BLaER1 (cell line): ENCODE results near the gene NUP205.
A peak's percentile ranks its signal among the peaks of the same experiment; 100 is the strongest.
"Not testable (repeated sequence)": the region's sequence is repeated elsewhere in the genome, so short reads cannot be mapped to it uniquely, and the experiment has no call there.

ENCODE experiments used
- H3K27ac ChIP-seq: shearing (Covaris generic); formaldehyde crosslinking; 2 replicates; pipeline ENCODE4 v1.8.1; 2022
- H3K27me3 ChIP-seq: shearing (Covaris generic); formaldehyde crosslinking; 2 replicates; pipeline ENCODE4 v1.8.1; 2022
- H3K36me3 ChIP-seq: shearing (Covaris generic); formaldehyde crosslinking; 2 replicates; pipeline ENCODE4 v1.8.1; 2022
- H3K4me1 ChIP-seq: shearing (Covaris generic); formaldehyde crosslinking; 2 replicates; pipeline ENCODE4 v1.8.1; 2022
- H3K4me2 ChIP-seq: shearing (Covaris generic); formaldehyde crosslinking; 2 replicates; pipeline ENCODE4 v1.8.1; 2022
- H3K4me3 ChIP-seq: shearing (Covaris generic); formaldehyde crosslinking; 2 replicates; pipeline ENCODE4 v1.8.1; 2022
- H3K9ac ChIP-seq: shearing (Covaris generic); formaldehyde crosslinking; 2 replicates; pipeline ENCODE4 v1.8.1; 2022
- H3K9me3 ChIP-seq: shearing (Covaris generic); formaldehyde crosslinking; 2 replicates; pipeline ENCODE4 v1.8.1; 2022
- H4K20me1 ChIP-seq: shearing (Covaris generic); formaldehyde crosslinking; 2 replicates; pipeline ENCODE4 v1.8.1; 2022
- Cebpa-rat ChIP-seq: shearing (Covaris generic); IDR thresholded peaks from 2 replicates; pipeline ENCODE4 v1.8.1; 2022

Gene NUP205

GRCh38 chr7:135662373-135663114, 104.8 kb downstream of the NUP205 start, which contains the start of gene STMP1:
Gene STMP1 (plus strand): TSS chr7:135662514.
- Histone ChIP-seq H3K4me1 (peaks cover 28% of the 10 kb centered on the region), H3K9ac (peak within 1 kb of the TSS; percentile 88), H3K9me3 (no peaks in the 10 kb centered on the region), H3K27me3 (no peaks in the 10 kb centered on the region), H3K4me3 (peak within 1 kb of the TSS; percentile 93), H3K36me3 (peaks cover 8% of the 10 kb centered on the region; the same call in 1 of the 2 replicates), H3K4me2 (peak within 1 kb of the TSS; percentile 91), H3K27ac (peak within 1 kb of the TSS; percentile 86), H4K20me1 (no peaks in the 10 kb centered on the region; the same call in 1 of the 2 replicates)
- TF ChIP-seq Cebpa-rat, result peak; percentile 91

- peaks cover 11% of the 10 kb centered on the region for H3K9me3 ChIP-seq
- H4K20me1 ChIP-seq, result no peaks in the 10 kb centered on the region; the same call in 1 of the 2 replicates
- TF ChIP-seq Cebpa-rat, result no peak
- H3K4me3 ChIP-seq, result peak overlapping the region; percentile 93; the same call in 1 of the 2 replicates
- no peaks in the 10 kb centered on the region for H3K27me3 ChIP-seq
- peaks cover 21% of the 10 kb centered on the region for H3K36me3 ChIP-seq
- H3K27ac ChIP-seq, result no peak overlapping the region
- peak overlapping the region; percentile 91 for H3K4me2 ChIP-seq
- H3K9ac ChIP-seq, result peak overlapping the region; percentile 88; the same call in 1 of the 2 replicates
- peaks cover 28% of the 10 kb centered on the region for H3K4me1 ChIP-seq
Measured at GRCh38 chr7:135664046-135664589, 106.4 kb downstream of the NUP205 start.

GRCh38 chr7:135665042-135665441, 107.3 kb downstream of the NUP205 start:
- Histone ChIP-seq H3K4me2 (no peak overlapping the region), H3K4me3 (no peak overlapping the region), H3K9ac (no peak overlapping the region), H3K27ac (no peak overlapping the region), H3K9me3 (peaks cover 12% of the 10 kb centered on the region), H4K20me1 (peaks cover 2% of the 10 kb centered on the region; the same call in 1 of the 2 replicates), H3K4me1 (peaks cover 23% of the 10 kb centered on the region), H3K27me3 (no peaks in the 10 kb centered on the region), H3K36me3 (peaks cover 23% of the 10 kb centered on the region)
- no peak for TF ChIP-seq Cebpa-rat

- Histone ChIP-seq H3K27me3 (no peaks in the 10 kb centered on the region), H3K36me3 (peaks cover 23% of the 10 kb centered on the region), H3K4me3 (no peak overlapping the region), H3K9ac (no peak overlapping the region), H3K4me2 (no peak overlapping the region), H3K4me1 (peaks cover 23% of the 10 kb centered on the region), H3K9me3 (peaks cover 12% of the 10 kb centered on the region), H4K20me1 (peaks cover 13% of the 10 kb centered on the region; the same call in 1 of the 2 replicates), H3K27ac (no peak overlapping the region)
- TF ChIP-seq Cebpa-rat, result no peak
Measured at GRCh38 chr7:135666156-135666555, 108.4 kb downstream of the NUP205 start.

- Histone ChIP-seq H3K9me3 (peaks cover 12% of the 10 kb centered on the region), H4K20me1 (peaks cover 20% of the 10 kb centered on the region; the same call in 1 of the 2 replicates), H3K9ac (no peak overlapping the region), H3K36me3 (peaks cover 23% of the 10 kb centered on the region), H3K27ac (no peak overlapping the region), H3K4me1 (peaks cover 19% of the 10 kb centered on the region), H3K4me3 (no peak overlapping the region), H3K27me3 (no peaks in the 10 kb centered on the region), H3K4me2 (no peak overlapping the region)
- TF ChIP-seq Cebpa-rat, result no peak
Measured at GRCh38 chr7:135666846-135667245, 109.1 kb downstream of the NUP205 start.

GRCh38 chr7:135667626-135668025, 109.9 kb downstream of the NUP205 start:
- H3K4me3 ChIP-seq, H3K27ac ChIP-seq, H3K4me2 ChIP-seq, H3K9ac ChIP-seq, H3K27me3 ChIP-seq: not testable (repeated sequence)
- Histone ChIP-seq H3K4me1 (peaks cover 16% of the 10 kb centered on the region), H4K20me1 (peaks cover 28% of the 10 kb centered on the region; the same call in 1 of the 2 replicates), H3K9me3 (peaks cover 12% of the 10 kb centered on the region), H3K36me3 (peaks cover 23% of the 10 kb centered on the region)

- H3K4me3 ChIP-seq, H3K27me3 ChIP-seq, H3K4me1 ChIP-seq, H3K9ac ChIP-seq, H3K4me2 ChIP-seq, H3K27ac ChIP-seq: not testable (repeated sequence)
- Histone ChIP-seq H3K36me3 (peaks cover 32% of the 10 kb centered on the region), H3K9me3 (peaks cover 12% of the 10 kb centered on the region), H4K20me1 (peaks cover 38% of the 10 kb centered on the region; the same call in 1 of the 2 replicates)
Measured at GRCh38 chr7:135668852-135669395, 111.2 kb downstream of the NUP205 start.

- Histone ChIP-seq H3K9ac (no peak overlapping the region), H4K20me1 (peaks cover 38% of the 10 kb centered on the region; the same call in 1 of the 2 replicates), H3K36me3 (peaks cover 39% of the 10 kb centered on the region), H3K9me3 (peaks cover 12% of the 10 kb centered on the region), H3K4me1 (no peaks in the 10 kb centered on the region), H3K4me2 (no peak overlapping the region), H3K27ac (no peak overlapping the region), H3K4me3 (no peak overlapping the region), H3K27me3 (no peaks in the 10 kb centered on the region)
- no peak for TF ChIP-seq Cebpa-rat
Measured at GRCh38 chr7:135669774-135670173, 112.1 kb downstream of the NUP205 start.

- Histone ChIP-seq H3K4me3 (no peak overlapping the region), H3K9me3 (peaks cover 12% of the 10 kb centered on the region), H4K20me1 (peaks cover 38% of the 10 kb centered on the region; the same call in 1 of the 2 replicates), H3K27me3 (no peaks in the 10 kb centered on the region), H3K36me3 (peaks cover 39% of the 10 kb centered on the region), H3K27ac (no peak overlapping the region), H3K4me2 (no peak overlapping the region), H3K4me1 (no peaks in the 10 kb centered on the region), H3K9ac (no peak overlapping the region)
- no peak for TF ChIP-seq Cebpa-rat
Measured at GRCh38 chr7:135670179-135670578, 112.5 kb downstream of the NUP205 start.
